Panc1 (cell line): Measurements from ENCODE around the gene SLFN12L. TPM values are rescaled to one million over a fixed set of nuclear protein-coding genes. Genes with fewer than 3 reads are reported as not detected.

ENCODE experiments used
- ATAC-seq: fragments of 200-7000 bp; cut with Tn5 transposase; 2 replicates; pipeline ENCODE4 v1.9.1; 2020; ENCODE audit warnings: mild to moderate bottlenecking, moderate library complexity
- BruUV-seq: library from RNA; stranded (reverse); fragments of 400-500 nt; replicated peaks from 2 replicates; lab custom pipeline; 2021; lab: Mats Ljungman, UMichigan
- CTCF ChIA-PET: fragments of 300-600 bp; sonication (Branson Sonifier 250); formaldehyde crosslinking; loops from one replicate; lab custom pipeline; 2022; ENCODE audit warnings: antibody characterized with exemption; lab: Charles Lee
- POLR2A ChIA-PET: fragments of 300-600 bp; sonication (Branson Sonifier 250); formaldehyde crosslinking; loops from one replicate; lab custom pipeline; 2022; ENCODE audit warnings: antibody characterized with exemption; lab: Charles Lee
- DNase-seq: peaks from one replicate; pipeline ENCODE4 v3.0.0-alpha.2; 2010; ENCODE audit warnings: low read depth, low spot score
- H3K27ac ChIP-seq: 2 replicates; pipeline ENCODE4 v1.5.1; 2011; ENCODE audit warnings: mild to moderate bottlenecking, low read length, inconsistent platforms
- H3K27me3 ChIP-seq: fragments of 200-500 bp; sonication (Bioruptor generic); 2 replicates; pipeline ENCODE4 v1.6.0; 2014; ENCODE audit warnings: low read length, inconsistent platforms; ENCODE audit not compliant: control insufficient read depth, insufficient read depth
- H3K36me3 ChIP-seq: fragments of 200-500 bp; sonication (Bioruptor generic); 2 replicates; pipeline ENCODE4 v1.5.1; 2014; ENCODE audit warnings: inconsistent platforms, mild to moderate bottlenecking, low read length, moderate library complexity; ENCODE audit not compliant: control insufficient read depth, insufficient read depth
- H3K4me1 ChIP-seq: 2 replicates; pipeline ENCODE4 v1.5.1; 2011; ENCODE audit warnings: inconsistent platforms, mild to moderate bottlenecking, low read length, moderate library complexity; ENCODE audit not compliant: control insufficient read depth, insufficient read depth
- H3K4me3 ChIP-seq, 2 experiments: 2 replicates each; pipeline ENCODE4 v1.5.1; 2011 to 2012; ENCODE audit warnings: low read depth in 2 of 2, low read length in 2 of 2, mild to moderate bottlenecking in 2 of 2, inconsistent platforms in 1 of 2, moderate library complexity in 1 of 2
- H3K9me3 ChIP-seq: fragments of 200-500 bp; sonication (Bioruptor generic); 2 replicates; pipeline ENCODE4 v1.5.1; 2014; ENCODE audit warnings: low read depth, mild to moderate bottlenecking, inconsistent platforms, low read length, moderate library complexity; ENCODE audit not compliant: control insufficient read depth, insufficient read depth
- CTCF ChIP-seq: fragments of 450-650 bp; IDR thresholded peaks from 2 replicates; pipeline ENCODE4 v1.5.1; 2017; ENCODE audit warnings: mild to moderate bottlenecking
- POLR2AphosphoS5 ChIP-seq: IDR thresholded peaks from 2 replicates; pipeline ENCODE4 v1.6.1; 2012; ENCODE audit warnings: mild to moderate bottlenecking, low read depth, low read length, moderate library complexity
- REST ChIP-seq, 2 experiments: IDR thresholded peaks; 2 replicates each; pipeline ENCODE4 v1.6.1; 2011 to 2012; ENCODE audit warnings: low read depth in 2 of 2, control low read depth in 1 of 2, low read length in 1 of 2, mild to moderate bottlenecking in 1 of 2, moderate library complexity in 1 of 2; ENCODE audit not compliant: insufficient read depth in 1 of 2
- SIN3A ChIP-seq: IDR thresholded peaks from 2 replicates; pipeline ENCODE4 v1.6.1; 2012; ENCODE audit warnings: low read depth, mild to moderate bottlenecking, low read length, moderate library complexity, borderline replicate concordance; ENCODE audit not compliant: insufficient read depth
- TCF7L2 ChIP-seq: IDR thresholded peaks from 2 replicates; pipeline ENCODE4 v1.6.1; 2011; ENCODE audit warnings: mild to moderate bottlenecking, low read depth, low read length, inconsistent platforms
- in situ Hi-C: cut with HindIII; loops from 2 replicates; pipeline ENCODE4 v1.10.0; 2016; ENCODE audit warnings: low sequenced_read_pairs, low pct_unique_long_range_greater_than_20kb
- intact Hi-C: fragments of 100-400 bp; cut with micrococcal nuclease; formaldehyde crosslinking; loops from one replicate; pipeline ENCODE4 v1.10.0; 2022; ENCODE audit not compliant: unreplicated experiment
- total RNA-seq: library from RNA; stranded (reverse); gene quantifications from one replicate; pipeline ENCODE4 v1.2.1, GENCODE V29; 2021; ENCODE audit not compliant: unreplicated experiment

SLFN12L gene
- total RNA-seq, 1 experiment from 2014 or later, result 0.33 TPM

GRCh38 chr17:35548978-35549377 is 11.5 kb upstream of the SLFN12L start:
- TF ChIP-seq SIN3A (no peak), TCF7L2 (no peak), REST (IDR thresholded peaks at IDR 0.05; ENCODE audit: insufficient read depth in 1 of 2, low read depth in 2 of 2, low read length in 1 of 2) (no peak)
- CTCF ChIA-PET, result no interaction called here

GRCh38 chr17:35548208-35548810 is 10.8 kb upstream of the SLFN12L start:
- DNase-seq, result no peak
- ATAC-seq, result no peak
- CTCF ChIA-PET, result no interaction called here
- in situ Hi-C loops, result loop anchor here (25.0 kb wide), 2 partner anchors 236 to 361 kb away; partner anchors contain the start of gene SLC35G3
- Histone ChIP-seq H3K4me1 (no peaks in the 10 kb centered on the region), H3K36me3 (no peaks in the 10 kb centered on the region), H3K9me3 (no peaks in the 10 kb centered on the region), H3K27me3 (peaks cover 16% of the 10 kb centered on the region), H3K27ac (no peak overlapping the region), H3K4me3 (no peak overlapping the region)
- no TSS peak for BruUV-seq
- intact Hi-C loops, result no loop called here
- no peak for TF ChIP-seq SIN3A
- TF ChIP-seq TCF7L2, result no peak
- no peak for TF ChIP-seq CTCF
- TF ChIP-seq POLR2AphosphoS5, result no peak
- TF ChIP-seq REST (IDR thresholded peaks at IDR 0.05; ENCODE audit: insufficient read depth in 1 of 2, low read depth in 2 of 2, low read length in 1 of 2), result no peak
- POLR2A ChIA-PET, result no interaction called here

More at GRCh38 chr17:35548978-35549377, 11.5 kb upstream of the SLFN12L start:
- no peaks in the 10 kb centered on the region for H3K36me3 ChIP-seq
- peaks cover 16% of the 10 kb centered on the region for H3K27me3 ChIP-seq
- no peak overlapping the region for H3K27ac ChIP-seq
- intact Hi-C loops (no loop called here), in situ Hi-C loops (loop anchor here (25.0 kb wide), 2 partner anchors 237 to 362 kb away; partner anchors contain the start of gene SLC35G3)
- no TSS peak for BruUV-seq
- no peak for DNase-seq
- H3K9me3 ChIP-seq, result no peaks in the 10 kb centered on the region
- H3K4me3 ChIP-seq, result no peak overlapping the region
- no peak for ATAC-seq
- POLR2A ChIA-PET, result no interaction called here
- no peaks in the 10 kb centered on the region for H3K4me1 ChIP-seq
